Measurements from ENCODE around the gene DAP. TPM values are rescaled to one million over a fixed set of nuclear protein-coding genes. Genes with fewer than 3 reads are reported as not detected.

DAP gene
- total RNA-seq, 1 donor from 2014 or later = 235 TPM

- no peaks in the 10 kb centered on the region for H3K27me3 Mint-ChIP-seq (ENCODE audit: low read depth)
- H3K9me3 Mint-ChIP-seq (ENCODE audit: low read depth) = peaks cover 35% of the 10 kb centered on the region
- H3K27ac Mint-ChIP-seq (ENCODE audit: unreplicated experiment) = peak overlapping the region; percentile 17
- no peak for TF ChIP-seq CTCF (IDR thresholded peaks at IDR 0.05)
- H3K4me3 Mint-ChIP-seq (ENCODE audit: unreplicated experiment) = no peak overlapping the region
- peaks cover 54% of the 10 kb centered on the region for H3K36me3 Mint-ChIP-seq (ENCODE audit: low read depth)
- DNase-seq (ENCODE audit: low spot score) = no peak
- H3K4me1 Mint-ChIP-seq (ENCODE audit: low read depth) = no peaks in the 10 kb centered on the region
These were observed 20.6 kb downstream of the DAP start for GRCh38 chr5:10740384-10740783.

GRCh38 chr5:10737880-10738279, 23.2 kb downstream of the DAP start:
- Mint-ChIP-seq H3K4me1 (ENCODE audit: low read depth) (peaks cover 17% of the 10 kb centered on the region), H3K4me3 (ENCODE audit: unreplicated experiment) (no peak overlapping the region), H3K9me3 (ENCODE audit: low read depth) (peaks cover 30% of the 10 kb centered on the region), H3K27ac (ENCODE audit: unreplicated experiment) (no peak overlapping the region), H3K27me3 (ENCODE audit: low read depth) (no peaks in the 10 kb centered on the region), H3K36me3 (ENCODE audit: low read depth) (peaks cover 44% of the 10 kb centered on the region)
- DNase-seq (ENCODE audit: low spot score) = no peak
- no peak for TF ChIP-seq CTCF (IDR thresholded peaks at IDR 0.05)

DNA sequence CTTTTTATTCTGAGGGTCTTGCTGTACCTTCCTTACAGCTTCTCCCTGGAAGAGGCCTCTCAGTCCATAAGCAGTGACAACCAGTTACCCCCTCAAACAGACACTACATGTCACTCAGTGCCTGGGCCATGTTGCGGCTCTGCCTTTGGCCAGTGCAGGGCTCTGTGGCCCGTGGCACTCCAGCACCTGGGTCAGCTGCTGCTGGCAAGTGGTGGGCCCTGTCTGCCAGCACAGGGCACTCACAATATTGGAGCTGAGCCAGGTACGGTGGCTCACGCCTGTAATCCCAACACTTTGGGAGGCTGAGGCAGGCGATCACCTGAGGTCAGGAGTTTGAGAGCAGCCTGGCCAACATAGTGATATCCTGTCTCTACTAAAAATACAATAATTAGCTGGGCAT, 24.2 kb downstream of the DAP start:
- no peak overlapping the region for H3K27ac Mint-ChIP-seq (ENCODE audit: unreplicated experiment)
- peaks cover 42% of the 10 kb centered on the region for H3K36me3 Mint-ChIP-seq (ENCODE audit: low read depth)
- H3K4me1 Mint-ChIP-seq (ENCODE audit: low read depth) = peaks cover 17% of the 10 kb centered on the region
- TF ChIP-seq CTCF (IDR thresholded peaks at IDR 0.05) = no peak
- DNase-seq (ENCODE audit: low spot score) = no peak
- H3K9me3 Mint-ChIP-seq (ENCODE audit: low read depth) = peaks cover 24% of the 10 kb centered on the region
- no peaks in the 10 kb centered on the region for H3K27me3 Mint-ChIP-seq (ENCODE audit: low read depth)
- no peak overlapping the region for H3K4me3 Mint-ChIP-seq (ENCODE audit: unreplicated experiment)

DNA sequence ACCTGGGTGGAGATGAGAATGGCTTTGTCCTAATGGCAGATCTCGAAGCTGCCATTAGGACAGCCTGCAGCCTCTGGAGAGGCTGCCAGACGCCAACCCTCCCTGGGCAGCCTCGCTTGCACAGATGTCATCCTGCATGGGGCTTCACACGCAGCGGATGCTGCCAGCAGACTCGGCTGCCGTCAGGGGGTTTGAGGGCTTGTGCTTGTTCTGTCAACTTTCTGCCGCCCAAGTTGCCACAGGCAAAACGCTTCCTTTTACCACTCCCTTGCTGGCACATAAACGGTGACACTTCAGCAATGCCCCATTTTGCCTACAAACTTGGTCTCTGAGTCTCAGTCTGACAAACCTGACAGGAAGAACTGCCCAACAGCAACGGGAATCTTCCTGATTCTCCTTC, 24.7 kb downstream of the DAP start:
- H3K27ac Mint-ChIP-seq (ENCODE audit: unreplicated experiment) = no peak overlapping the region
- TF ChIP-seq CTCF (IDR thresholded peaks at IDR 0.05) = no peak
- DNase-seq (ENCODE audit: low spot score) = no peak
- H3K9me3 Mint-ChIP-seq (ENCODE audit: low read depth) = peaks cover 20% of the 10 kb centered on the region
- H3K4me1 Mint-ChIP-seq (ENCODE audit: low read depth) = peaks cover 17% of the 10 kb centered on the region
- no peaks in the 10 kb centered on the region for H3K27me3 Mint-ChIP-seq (ENCODE audit: low read depth)
- H3K36me3 Mint-ChIP-seq (ENCODE audit: low read depth) = peaks cover 38% of the 10 kb centered on the region
- no peak overlapping the region for H3K4me3 Mint-ChIP-seq (ENCODE audit: unreplicated experiment)

GRCh38 chr5:10735569-10736276, 25.3 kb downstream of the DAP start:
- Mint-ChIP-seq H3K4me1 (ENCODE audit: low read depth) (peaks cover 17% of the 10 kb centered on the region), H3K27ac (ENCODE audit: unreplicated experiment) (no peak overlapping the region), H3K9me3 (ENCODE audit: low read depth) (peaks cover 16% of the 10 kb centered on the region), H3K27me3 (ENCODE audit: low read depth) (no peaks in the 10 kb centered on the region), H3K36me3 (ENCODE audit: low read depth) (peaks cover 31% of the 10 kb centered on the region), H3K4me3 (ENCODE audit: unreplicated experiment) (no peak overlapping the region)
- DNase-seq (ENCODE audit: low spot score) = no peak
- TF ChIP-seq CTCF (IDR thresholded peaks at IDR 0.05) = no peak
